Esophagus squamous epithelium (tissue), 4 donors: Measurements from ENCODE around the gene DKK3.

Source experiments
- CTCF ChIP-seq, 6 experiments: fragments of 450-650 bp in 4 of 6; fragments of 200-600 bp in 2 of 6; sonication (generic) in 2 of 6; IDR thresholded peaks; one replicate each; pipeline ENCODE4 v1.5.1; 2016 to 2019; ENCODE audit warnings: antibody characterized with exemption in 6 of 6, mild to moderate bottlenecking in 4 of 6, moderate library complexity in 4 of 6
- POLR2A ChIP-seq, 4 donors: fragments of 450-650 bp; IDR thresholded peaks; one replicate each; pipeline ENCODE4 v1.6.1; 2017; ENCODE audit warnings: antibody characterized with exemption in 4 of 4, mild to moderate bottlenecking in 4 of 4, moderate library complexity in 3 of 4

GRCh38 chr11:11967669-11968510, 40.5 kb downstream of the DKK3 start:
- no peak for TF ChIP-seq CTCF (IDR thresholded peaks at IDR 0.05)
- TF ChIP-seq POLR2A (IDR thresholded peaks at IDR 0.05), result no peak
